ENCODE measurements around the gene ALOX5. TPM values are rescaled to one million over a fixed set of nuclear protein-coding genes. Genes with fewer than 3 reads are reported as not detected.
A peak's percentile ranks its signal among the peaks of the same experiment; 100 is the strongest.

The ALOX5 gene
- total and polyA plus RNA-seq, 2 experiments from 2014 or later, result 3.7 to 5.4 TPM

- Histone ChIP-seq H3K9me2 (ENCODE audit: insufficient read depth) (no peaks in the 10 kb centered on the region), H4K20me1 (replicated peaks; ENCODE audit: insufficient read depth) (no peaks in the 10 kb centered on the region), H2AFZ (no peak overlapping the region), H3K4me2 (no peak overlapping the region), H3K36me3 (ENCODE audit: insufficient read depth) (no peaks in the 10 kb centered on the region), H3K4me1 (ENCODE audit: insufficient read depth) (0 out of 2 replicates have a peak, but pooled peaks cover 14% of the 10 kb centered on the region), H3K27ac (ENCODE audit: low read depth) (no peak overlapping the region), H3F3A (replicated peaks; ENCODE audit: low read depth) (no peaks in the 10 kb centered on the region), H3K27me3 (ENCODE audit: insufficient read depth) (no peaks in the 10 kb centered on the region), H3K4me3 (no peak overlapping the region), H3K79me2 (replicated peaks; ENCODE audit: insufficient read depth) (no peaks in the 10 kb centered on the region)
- Mint-ChIP-seq H3K9me3 (peaks cover 8% of the 10 kb centered on the region; the same call in 2 of the 3 replicates), H3K27me3 (ENCODE audit: insufficient read depth, low read depth, poor library complexity) (peaks cover 5% of the 10 kb centered on the region), H3K4me1 (peaks cover 21% of the 10 kb centered on the region), H3K36me3 (ENCODE audit: low read depth) (peaks cover under 1% of the 10 kb centered on the region; the same call in 2 of the 3 replicates), H3K4me3 (no peak overlapping the region), H3K27ac (peak overlapping the region; percentile 31)
- ATAC-seq (peak; percentile 79), DNase-seq (ENCODE audit: low spot score) (no peak)
- TF ChIP-seq POLR2AphosphoS5 (IDR thresholded peaks at IDR 0.05; ENCODE audit: low read depth) (no peak), JUNB (IDR thresholded peaks at IDR 0.05; ENCODE audit: unreplicated experiment) (no peak), CREB1 (CRISPR knock-in tag; IDR thresholded peaks at IDR 0.05; ENCODE audit: low read depth) (no peak), ZNF114 (CRISPR knock-in tag; IDR thresholded peaks at IDR 0.05) (no peak), ZNF331 (CRISPR knock-in tag; IDR thresholded peaks at IDR 0.05; ENCODE audit: low read depth) (no peak), ZNF462 (CRISPR knock-in tag; IDR thresholded peaks at IDR 0.05) (no peak), EZH2phosphoT487 (IDR thresholded peaks at IDR 0.05; ENCODE audit: unreplicated experiment) (no peak)
- TF ChIP-seq, protein P1, sequence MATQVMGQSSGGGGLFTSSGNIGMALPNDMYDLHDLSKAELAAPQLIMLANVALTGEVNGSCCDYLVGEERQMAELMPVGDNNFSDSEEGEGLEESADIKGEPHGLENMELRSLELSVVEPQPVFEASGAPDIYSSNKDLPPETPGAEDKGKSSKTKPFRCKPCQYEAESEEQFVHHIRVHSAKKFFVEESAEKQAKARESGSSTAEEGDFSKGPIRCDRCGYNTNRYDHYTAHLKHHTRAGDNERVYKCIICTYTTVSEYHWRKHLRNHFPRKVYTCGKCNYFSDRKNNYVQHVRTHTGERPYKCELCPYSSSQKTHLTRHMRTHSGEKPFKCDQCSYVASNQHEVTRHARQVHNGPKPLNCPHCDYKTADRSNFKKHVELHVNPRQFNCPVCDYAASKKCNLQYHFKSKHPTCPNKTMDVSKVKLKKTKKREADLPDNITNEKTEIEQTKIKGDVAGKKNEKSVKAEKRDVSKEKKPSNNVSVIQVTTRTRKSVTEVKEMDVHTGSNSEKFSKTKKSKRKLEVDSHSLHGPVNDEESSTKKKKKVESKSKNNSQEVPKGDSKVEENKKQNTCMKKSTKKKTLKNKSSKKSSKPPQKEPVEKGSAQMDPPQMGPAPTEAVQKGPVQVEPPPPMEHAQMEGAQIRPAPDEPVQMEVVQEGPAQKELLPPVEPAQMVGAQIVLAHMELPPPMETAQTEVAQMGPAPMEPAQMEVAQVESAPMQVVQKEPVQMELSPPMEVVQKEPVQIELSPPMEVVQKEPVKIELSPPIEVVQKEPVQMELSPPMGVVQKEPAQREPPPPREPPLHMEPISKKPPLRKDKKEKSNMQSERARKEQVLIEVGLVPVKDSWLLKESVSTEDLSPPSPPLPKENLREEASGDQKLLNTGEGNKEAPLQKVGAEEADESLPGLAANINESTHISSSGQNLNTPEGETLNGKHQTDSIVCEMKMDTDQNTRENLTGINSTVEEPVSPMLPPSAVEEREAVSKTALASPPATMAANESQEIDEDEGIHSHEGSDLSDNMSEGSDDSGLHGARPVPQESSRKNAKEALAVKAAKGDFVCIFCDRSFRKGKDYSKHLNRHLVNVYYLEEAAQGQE (IDR thresholded peaks at IDR 0.05; ENCODE audit: unreplicated experiment), result no peak
Observed at GRCh38 chr10:45432700-45433472, 58.9 kb downstream of the ALOX5 start.

All from GM23338 (cell line).